Smooth muscle cell (in vitro differentiated cells): ENCODE measurements around the gene ZDHHC24. TPM values are rescaled to one million over a fixed set of nuclear protein-coding genes. Genes with fewer than 3 reads are reported as not detected.

Experiments used
- DNase-seq: peaks from one replicate; lab custom pipeline; 2025; ENCODE audit not compliant: unreplicated experiment; lab: John Stamatoyannopoulos, UW
- H2AFZ ChIP-seq: fragments of 200-600 bp; sonication (generic); 2 replicates; pipeline ENCODE4 v1.6.0; 2016; ENCODE audit warnings: antibody characterized with exemption, low read depth, mild to moderate bottlenecking
- H3F3A ChIP-seq: fragments of 200-600 bp; sonication (generic); 2 replicates; pipeline ENCODE4 v1.6.0; 2017; ENCODE audit warnings: antibody characterized with exemption, low read depth
- H3K27ac ChIP-seq: fragments of 200-600 bp; sonication (generic); 2 replicates; pipeline ENCODE4 v1.5.1; 2016; ENCODE audit warnings: low read depth, mild to moderate bottlenecking
- H3K27me3 ChIP-seq: fragments of 200-600 bp; sonication (generic); 2 replicates; pipeline ENCODE4 v1.6.1; 2016; ENCODE audit warnings: low read depth, mild to moderate bottlenecking
- H3K36me3 ChIP-seq: fragments of 200-600 bp; sonication (generic); 2 replicates; pipeline ENCODE4 v1.5.1; 2016; ENCODE audit warnings: low read depth
- H3K4me1 ChIP-seq: fragments of 200-600 bp; sonication (generic); 2 replicates; pipeline ENCODE4 v1.5.1; 2016; ENCODE audit warnings: low read depth
- H3K4me2 ChIP-seq: fragments of 200-600 bp; sonication (generic); 2 replicates; pipeline ENCODE4 v1.6.0; 2016; ENCODE audit warnings: mild to moderate bottlenecking
- H3K4me3 ChIP-seq: fragments of 200-600 bp; sonication (generic); 2 replicates; pipeline ENCODE4 v1.5.1; 2016; ENCODE audit warnings: mild to moderate bottlenecking
- H3K79me2 ChIP-seq: fragments of 200-600 bp; sonication (generic); 2 replicates; pipeline ENCODE4 v1.6.0; 2016; ENCODE audit warnings: low read depth, mild to moderate bottlenecking
- H3K9ac ChIP-seq: fragments of 200-600 bp; sonication (generic); 2 replicates; pipeline ENCODE4 v1.6.0; 2016; ENCODE audit warnings: low read depth
- H3K9me3 ChIP-seq: fragments of 200-600 bp; sonication (generic); replicated peaks from 2 replicates; pipeline ENCODE4 v1.5.1; 2016; ENCODE audit warnings: low read depth
- H4K20me1 ChIP-seq: fragments of 200-600 bp; sonication (generic); 2 replicates; pipeline ENCODE4 v1.6.0; 2016; ENCODE audit warnings: low read depth
- CTCF ChIP-seq: fragments of 200-600 bp; sonication (generic); IDR thresholded peaks from 2 replicates; pipeline ENCODE4 v1.5.1; 2017; ENCODE audit warnings: borderline replicate concordance, mild to moderate bottlenecking, antibody characterized with exemption; ENCODE audit not compliant: insufficient read depth, poor library complexity, severe bottlenecking
- WGBS: methylation state at CpG from one replicate; pipeline ENCODE4 v1.1.7; 2016; ENCODE audit warnings: low lambda C conversion rate; 5-methylcytosine and 5-hydroxymethylcytosine counted together
- polyA plus RNA-seq: library from polyadenylated mRNA; unstranded; fragments of >200 nt; fragmentation: Nextera tagmentation; extraction: Ambion mirVana; gene quantifications from 2 replicates; pipeline ENCODE4 v1.2.1, GENCODE V29; 2016
- total RNA-seq: library from RNA; depleted of rRNA; stranded (reverse); fragments of >200 nt; gene quantifications from 2 replicates; pipeline ENCODE4 v1.2.3, GENCODE V29; 2014

Gene ZDHHC24
- total and polyA plus RNA-seq, 2 experiments from 2014 or later = 13.9 to 15.7 TPM

GRCh38 chr11:66476841-66477251 is 69.0 kb downstream of the ZDHHC24 start:
- H3F3A ChIP-seq = no peaks in the 10 kb centered on the region
- no peaks in the 10 kb centered on the region for H4K20me1 ChIP-seq
- no peak overlapping the region for H2AFZ ChIP-seq
- DNase-seq = no peak
- H3K27ac ChIP-seq = no peak overlapping the region
- 85% methylated on average over 9 of the region's 9 CpGs for WGBS
- H3K27me3 ChIP-seq = no peaks in the 10 kb centered on the region
- H3K9me3 ChIP-seq = no peaks in the 10 kb centered on the region
- H3K4me2 ChIP-seq = no peak overlapping the region
- no peak overlapping the region for H3K4me3 ChIP-seq
- peaks cover 4% of the 10 kb centered on the region for H3K79me2 ChIP-seq
- no peak overlapping the region for H3K9ac ChIP-seq
- TF ChIP-seq CTCF = no peak
- no peaks in the 10 kb centered on the region for H3K36me3 ChIP-seq
- no peaks in the 10 kb centered on the region for H3K4me1 ChIP-seq

DNA sequence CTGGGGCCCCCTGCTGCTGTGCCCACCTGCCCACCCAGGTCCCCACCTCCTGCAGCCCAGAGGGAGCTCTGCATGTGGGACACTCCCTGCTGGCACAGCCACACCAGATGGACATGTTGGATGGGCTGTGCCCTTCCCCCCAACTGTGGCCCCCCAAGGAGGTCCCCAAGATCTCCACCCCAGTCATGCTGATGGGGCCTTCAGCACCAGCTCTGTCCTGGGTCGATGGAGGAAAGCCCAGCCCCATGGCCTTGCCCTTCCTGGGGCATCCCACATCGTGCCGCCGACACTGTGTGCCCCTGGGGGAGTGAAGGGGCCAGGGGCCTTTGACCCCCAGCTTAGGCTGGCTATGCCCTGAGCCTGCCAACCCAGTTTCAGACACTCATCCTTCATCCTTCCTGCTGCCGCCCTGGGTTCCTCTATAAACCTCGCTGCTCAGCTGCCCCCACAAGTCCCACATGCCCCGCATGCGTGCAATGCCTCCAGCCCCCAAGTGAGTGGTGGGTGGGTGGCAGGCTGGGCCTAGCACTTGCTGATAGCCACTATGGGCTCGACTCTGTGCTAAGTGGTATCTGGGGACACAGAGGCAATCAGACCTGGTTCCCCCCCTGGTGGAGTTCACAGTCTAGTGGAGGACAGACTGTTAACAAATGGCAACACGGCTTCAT is 69.5 kb downstream of the ZDHHC24 start:
- Histone ChIP-seq H3F3A (no peaks in the 10 kb centered on the region), H3K36me3 (no peaks in the 10 kb centered on the region), H3K4me2 (no peak overlapping the region), H3K27me3 (no peaks in the 10 kb centered on the region), H3K4me1 (no peaks in the 10 kb centered on the region), H3K9ac (no peak overlapping the region), H2AFZ (no peak overlapping the region), H4K20me1 (no peaks in the 10 kb centered on the region), H3K9me3 (no peaks in the 10 kb centered on the region), H3K4me3 (no peak overlapping the region), H3K27ac (no peak overlapping the region), H3K79me2 (peaks cover 4% of the 10 kb centered on the region)
- no peak for TF ChIP-seq CTCF
- 96% methylated on average over 10 of the region's 10 CpGs for WGBS
- no peak for DNase-seq

GRCh38 chr11:66475349-66476172 is 70.3 kb downstream of the ZDHHC24 start:
- TF ChIP-seq CTCF = no peak
- H3K4me2 ChIP-seq = no peak overlapping the region
- H4K20me1 ChIP-seq = no peaks in the 10 kb centered on the region
- no peaks in the 10 kb centered on the region for H3F3A ChIP-seq
- no peaks in the 10 kb centered on the region for H3K9me3 ChIP-seq
- no peak overlapping the region for H3K27ac ChIP-seq
- H2AFZ ChIP-seq = no peak overlapping the region
- H3K9ac ChIP-seq = no peak overlapping the region
- 96% methylated on average over 43 of the region's 44 CpGs for WGBS
- H3K4me1 ChIP-seq = no peaks in the 10 kb centered on the region
- no peaks in the 10 kb centered on the region for H3K27me3 ChIP-seq
- H3K79me2 ChIP-seq = peaks cover 4% of the 10 kb centered on the region
- DNase-seq = no peak
- H3K36me3 ChIP-seq = no peaks in the 10 kb centered on the region
- no peak overlapping the region for H3K4me3 ChIP-seq
